Stimulated activated naive CD8-positive, alpha-beta T cell treated with anti-CD3 and anti-CD28 coated beads, Interleukin-15, amount 100 ng/mL, for 72 hours (primary cell): ENCODE data around the gene TBCD.

Experiments used
- ATAC-seq: fragments of 150-1000 bp; cut with Tn5 transposase; 2 replicates; pipeline ENCODE4 v1.10.0; 2021; ENCODE audit warnings: mild to moderate bottlenecking, moderate library complexity
- DNase-seq, 2 donors: peaks; one replicate each; pipeline ENCODE4 v3.0.0; 2021 to 2022
- H3K27ac Mint-ChIP-seq, 2 donors: one replicate each; pipeline ENCODE4 v1.8.0; 2022; ENCODE audit warnings: mild to moderate bottlenecking in 2 of 2, mixed read lengths in 2 of 2, moderate library complexity in 2 of 2
- H3K27me3 Mint-ChIP-seq: one replicate; pipeline ENCODE4 v1.8.0; 2022; ENCODE audit warnings: mixed read lengths
- H3K4me1 Mint-ChIP-seq: one replicate; pipeline ENCODE4 v1.8.0; 2022; ENCODE audit warnings: mild to moderate bottlenecking, mixed read lengths
- H3K4me3 Mint-ChIP-seq, 2 donors: one replicate each; pipeline ENCODE4 v1.8.0; 2022; ENCODE audit warnings: mild to moderate bottlenecking in 2 of 2, mixed read lengths in 2 of 2, moderate library complexity in 1 of 2
- H3K9me3 Mint-ChIP-seq, 2 donors: one replicate each; pipeline ENCODE4 v1.8.0; 2022; ENCODE audit warnings: mixed read lengths in 2 of 2

The TBCD gene

DNA sequence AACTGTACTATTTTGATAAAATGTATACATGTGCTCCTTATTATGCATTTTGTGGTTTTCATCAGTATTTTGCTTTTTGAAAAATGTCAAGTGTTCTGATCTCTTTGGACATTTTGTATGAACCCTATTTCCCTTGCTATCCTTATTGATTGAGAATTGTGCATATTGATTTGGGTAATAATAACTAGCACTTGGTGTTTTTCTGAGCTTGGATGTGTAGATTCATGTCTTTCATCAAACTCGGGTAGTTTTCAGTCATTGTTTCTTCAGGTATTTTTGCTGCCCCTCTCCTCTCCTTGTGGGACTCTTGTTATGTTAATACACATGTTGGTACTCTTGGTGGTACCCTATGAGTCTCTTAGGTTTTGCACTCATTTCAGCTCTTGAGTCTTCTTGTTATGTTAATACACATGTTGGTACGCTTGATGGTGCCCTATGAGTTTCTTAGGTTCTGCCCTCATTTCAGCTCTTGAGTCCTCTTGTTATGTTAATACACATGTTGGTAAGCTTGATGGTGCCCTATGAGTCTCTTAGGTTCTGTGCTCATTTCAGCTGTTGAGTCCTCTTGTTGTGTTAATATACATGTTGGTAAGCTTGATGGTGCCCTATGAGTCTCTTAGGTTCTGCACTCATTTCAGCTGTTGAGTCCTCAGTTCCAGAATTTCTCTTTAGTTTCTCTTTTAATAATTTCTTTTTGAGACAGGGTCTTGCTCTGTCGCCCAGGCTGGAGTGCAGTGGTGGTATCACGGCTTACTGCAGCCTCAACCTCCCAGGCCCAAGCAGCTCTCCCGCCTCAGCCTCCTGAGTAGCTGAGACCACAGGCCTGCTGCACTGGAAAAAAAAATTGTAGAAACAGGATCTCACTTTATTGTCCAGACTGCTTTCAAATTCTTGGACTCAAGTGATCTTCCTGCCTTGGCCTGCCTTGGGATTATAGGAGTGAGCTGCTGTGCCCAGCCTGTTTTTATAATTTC, 68.7 kb downstream of the TBCD start:
- Mint-ChIP-seq H3K4me3 (no peak overlapping the region), H3K27ac (no peak overlapping the region)

DNA sequence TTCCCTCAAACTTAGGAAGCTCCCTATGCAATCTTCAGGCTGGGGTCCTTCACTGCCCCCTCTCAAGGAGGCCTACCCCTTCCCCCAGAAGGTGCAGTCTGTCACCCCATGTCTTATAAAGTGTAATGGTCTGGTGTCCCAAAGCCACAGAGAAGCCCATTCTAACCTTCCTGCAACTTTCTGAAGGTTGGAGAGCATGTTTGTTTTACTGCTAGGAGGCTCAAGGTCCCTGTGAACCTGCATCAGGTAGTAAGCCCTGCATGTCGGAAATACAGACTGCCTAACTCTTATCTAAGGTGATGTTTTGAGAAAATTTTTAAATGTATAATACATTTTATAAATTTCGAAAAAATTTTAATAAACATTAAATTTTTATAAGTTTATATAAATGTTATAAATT, 69.7 kb downstream of the TBCD start:
- peaks cover 5 to 9% of the 10 kb centered on the region in 2 donors for H3K9me3 Mint-ChIP-seq
- ATAC-seq (no peak), DNase-seq (no peak)
- no peaks in the 10 kb centered on the region for H3K4me1 Mint-ChIP-seq
- H3K27ac Mint-ChIP-seq, result no peak overlapping the region
- no peaks in the 10 kb centered on the region for H3K27me3 Mint-ChIP-seq
- H3K4me3 Mint-ChIP-seq, result no peak overlapping the region

More for the DNA sequence above, 68.7 kb downstream of the TBCD start:
- H3K9me3 Mint-ChIP-seq, result peaks cover 5 to 9% of the 10 kb centered on the region in 2 donors
- H3K4me1 Mint-ChIP-seq, result peaks cover 4% of the 10 kb centered on the region
- DNase-seq (no peak), ATAC-seq (no peak)
- H3K27me3 Mint-ChIP-seq, result no peaks in the 10 kb centered on the region

DNA sequence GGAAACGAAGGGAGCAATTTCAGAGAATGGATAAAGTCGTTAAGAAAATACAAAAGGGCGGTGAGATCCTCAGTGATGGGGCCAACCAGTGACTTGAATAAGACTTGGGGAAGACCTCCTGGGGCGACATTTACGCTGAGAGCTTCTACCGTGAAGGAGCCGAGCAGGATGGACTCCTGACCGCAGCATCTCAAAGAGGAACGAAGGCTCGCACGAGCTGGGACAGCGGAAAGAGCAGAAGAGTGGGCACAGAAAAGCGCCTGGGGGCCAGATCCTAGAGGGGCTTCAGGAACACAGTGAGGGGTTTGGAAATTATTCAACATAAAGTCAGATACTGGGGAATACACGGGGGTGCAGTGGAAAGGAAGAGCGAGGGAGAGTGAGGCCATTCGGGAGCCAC, 70.4 kb downstream of the TBCD start:
- H3K27me3 Mint-ChIP-seq, result no peaks in the 10 kb centered on the region
- DNase-seq, result no peak
- H3K4me3 Mint-ChIP-seq, result no peak overlapping the region
- H3K27ac Mint-ChIP-seq, result peak overlapping the region in 1 of 2 donors; percentile 64
- peaks cover 5 to 9% of the 10 kb centered on the region in 2 donors for H3K9me3 Mint-ChIP-seq
- ATAC-seq, result no peak
- no peaks in the 10 kb centered on the region for H3K4me1 Mint-ChIP-seq

- H3K27ac Mint-ChIP-seq, result no peak overlapping the region
- H3K4me1 Mint-ChIP-seq, result no peaks in the 10 kb centered on the region
- H3K4me3 Mint-ChIP-seq, result no peak overlapping the region
- H3K27me3 Mint-ChIP-seq, result no peaks in the 10 kb centered on the region
- ATAC-seq, result no peak
- peaks cover 5 to 14% of the 10 kb centered on the region in 2 donors for H3K9me3 Mint-ChIP-seq
- DNase-seq, result no peak
Measured at GRCh38 chr17:82823004-82823403, 71.1 kb downstream of the TBCD start.

DNA sequence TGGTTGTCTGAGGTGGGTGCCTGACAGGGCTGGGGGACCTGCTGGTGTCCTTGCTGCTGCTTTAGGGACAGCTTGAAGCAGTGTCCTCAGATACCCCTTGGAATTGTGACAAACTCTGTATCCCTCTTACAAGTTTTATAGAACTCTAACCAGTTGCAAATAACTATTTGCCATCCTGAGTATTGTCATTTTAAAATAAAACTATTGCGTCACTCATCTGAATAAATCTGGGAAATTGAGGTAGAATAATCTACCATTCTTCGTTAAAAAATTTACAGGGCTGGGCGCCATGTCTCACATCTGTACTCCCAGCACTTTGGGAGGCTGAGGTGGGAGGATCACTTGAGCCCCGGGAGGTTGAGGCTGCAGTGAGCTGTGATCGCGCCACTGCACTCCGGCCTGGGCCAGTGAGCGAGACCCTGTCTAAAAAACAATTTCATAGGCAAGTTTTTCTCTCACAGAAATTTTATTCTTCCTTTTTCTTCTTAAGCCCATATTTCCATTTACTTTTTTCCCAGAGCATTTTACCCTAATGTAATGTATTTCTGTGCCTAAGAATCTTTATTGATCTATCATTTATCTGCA, 73.8 kb downstream of the TBCD start:
- Mint-ChIP-seq H3K27me3 (no peaks in the 10 kb centered on the region), H3K27ac (no peak overlapping the region), H3K9me3 (peaks cover under 1 to 16% of the 10 kb centered on the region in 2 donors), H3K4me3 (no peak overlapping the region), H3K4me1 (no peaks in the 10 kb centered on the region)
- ATAC-seq (no peak), DNase-seq (no peak)

DNA sequence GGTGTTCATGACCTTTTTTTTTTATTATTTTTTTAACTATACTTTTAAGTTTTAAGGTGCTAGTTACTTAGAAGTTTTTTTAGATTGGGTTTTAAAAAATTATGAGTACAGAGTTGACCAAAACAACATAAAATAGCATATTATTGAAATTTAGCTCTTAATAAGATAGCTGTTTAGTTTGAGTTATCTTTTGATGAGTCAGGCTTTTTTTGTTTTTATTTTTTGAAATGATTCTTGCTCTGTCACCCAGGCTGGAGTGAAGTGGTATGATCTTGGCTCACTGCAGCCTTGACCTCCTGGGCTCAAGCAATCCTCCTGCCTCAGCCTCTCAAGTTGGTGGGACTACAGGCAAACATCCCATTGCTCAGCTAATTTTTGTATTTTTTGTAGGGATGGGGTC, 74.3 kb downstream of the TBCD start:
- Mint-ChIP-seq H3K4me3 (no peak overlapping the region), H3K27ac (no peak overlapping the region), H3K27me3 (no peaks in the 10 kb centered on the region), H3K9me3 (peaks cover 0 to 13% of the 10 kb centered on the region in 2 donors), H3K4me1 (peaks cover under 1% of the 10 kb centered on the region)
- DNase-seq (no peak), ATAC-seq (no peak)

DNA sequence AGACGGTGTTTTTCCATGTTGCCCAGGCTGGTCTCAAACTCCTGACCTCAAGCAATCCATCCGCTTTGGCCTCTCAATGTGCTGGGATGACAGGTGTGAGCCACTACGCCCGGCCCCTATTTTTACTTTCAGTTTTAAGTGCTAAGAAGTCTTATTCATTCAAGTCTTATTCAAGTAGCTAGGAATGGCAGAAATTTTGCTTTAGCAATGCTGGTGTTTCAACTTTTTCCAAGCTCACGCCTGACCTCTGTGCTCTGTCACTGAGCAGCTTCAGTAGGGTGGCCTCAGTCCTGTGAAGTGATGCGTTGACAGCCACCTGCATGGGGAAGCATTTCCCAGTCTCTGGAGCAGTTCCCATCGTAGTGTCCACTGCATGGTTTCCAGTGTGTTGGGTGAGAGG, 75.1 kb downstream of the TBCD start:
- H3K4me3 Mint-ChIP-seq, result no peak overlapping the region
- DNase-seq (no peak), ATAC-seq (no peak)
- no peaks in the 10 kb centered on the region for H3K27me3 Mint-ChIP-seq
- H3K9me3 Mint-ChIP-seq, result peaks cover 0 to 13% of the 10 kb centered on the region in 2 donors
- H3K4me1 Mint-ChIP-seq, result peaks cover 6% of the 10 kb centered on the region
- H3K27ac Mint-ChIP-seq, result no peak overlapping the region

GRCh38 chr17:82828875-82829487, 77.1 kb downstream of the TBCD start:
- no peak for ATAC-seq
- Mint-ChIP-seq H3K9me3 (peaks cover 0 to 13% of the 10 kb centered on the region in 2 donors), H3K4me1 (peaks cover 6% of the 10 kb centered on the region), H3K27me3 (no peaks in the 10 kb centered on the region), H3K4me3 (no peak overlapping the region), H3K27ac (no peak overlapping the region)
- DNase-seq, result no peak

GRCh38 chr17:82830249-82830661, 78.4 kb downstream of the TBCD start:
- no peak for DNase-seq
- Mint-ChIP-seq H3K27me3 (no peaks in the 10 kb centered on the region), H3K27ac (no peak overlapping the region)

DNA sequence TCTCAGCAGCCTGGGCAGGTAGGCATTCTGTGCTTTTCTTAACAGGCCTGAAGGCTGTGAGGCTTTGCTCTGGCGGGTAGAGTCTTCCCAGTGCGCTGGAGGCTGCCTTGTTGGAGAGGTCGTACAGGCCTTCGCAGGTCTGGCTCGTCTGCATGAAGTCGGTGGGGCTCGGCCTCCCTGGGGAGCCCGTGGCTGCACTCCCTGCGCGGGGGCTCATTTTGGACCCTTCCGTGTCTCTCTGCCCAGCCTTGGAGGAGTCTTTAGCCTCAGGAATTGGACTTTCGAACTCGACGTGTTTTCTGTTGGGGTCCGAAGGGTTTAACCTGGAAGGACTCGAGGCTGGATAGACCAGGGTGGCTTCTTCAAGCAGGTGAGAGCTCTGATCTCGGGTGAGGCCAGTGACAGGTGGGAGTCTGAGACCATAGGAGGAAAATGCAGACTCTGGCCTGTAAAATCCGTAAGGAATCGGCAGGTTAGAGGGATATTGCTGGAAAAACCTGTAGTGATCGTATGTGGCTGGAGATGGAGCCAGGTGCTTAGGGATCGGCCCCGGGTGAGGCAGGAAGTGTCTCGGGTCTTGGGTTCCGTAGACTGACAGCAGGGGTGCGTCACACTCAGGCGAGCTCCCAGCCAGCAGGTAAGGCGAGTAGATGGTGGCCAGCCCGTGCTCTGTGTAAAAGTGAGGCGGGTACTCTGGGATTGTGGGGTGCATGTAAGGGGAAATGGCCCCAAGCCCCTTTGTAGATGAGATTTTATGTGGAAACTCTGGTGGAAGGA, 79.4 kb downstream of the TBCD start:
- Mint-ChIP-seq H3K27ac (peak overlapping the region in 1 of 2 donors; percentile 55), H3K9me3 (peaks cover 0 to 13% of the 10 kb centered on the region in 2 donors), H3K27me3 (no peaks in the 10 kb centered on the region), H3K4me3 (no peak overlapping the region), H3K4me1 (peaks cover 6% of the 10 kb centered on the region)
- DNase-seq (no peak), ATAC-seq (no peak)

More at GRCh38 chr17:82830249-82830661, 78.4 kb downstream of the TBCD start:
- Mint-ChIP-seq H3K4me3 (no peak overlapping the region), H3K9me3 (peaks cover 0 to 13% of the 10 kb centered on the region in 2 donors), H3K4me1 (peaks cover 6% of the 10 kb centered on the region)
- no peak for ATAC-seq

DNA sequence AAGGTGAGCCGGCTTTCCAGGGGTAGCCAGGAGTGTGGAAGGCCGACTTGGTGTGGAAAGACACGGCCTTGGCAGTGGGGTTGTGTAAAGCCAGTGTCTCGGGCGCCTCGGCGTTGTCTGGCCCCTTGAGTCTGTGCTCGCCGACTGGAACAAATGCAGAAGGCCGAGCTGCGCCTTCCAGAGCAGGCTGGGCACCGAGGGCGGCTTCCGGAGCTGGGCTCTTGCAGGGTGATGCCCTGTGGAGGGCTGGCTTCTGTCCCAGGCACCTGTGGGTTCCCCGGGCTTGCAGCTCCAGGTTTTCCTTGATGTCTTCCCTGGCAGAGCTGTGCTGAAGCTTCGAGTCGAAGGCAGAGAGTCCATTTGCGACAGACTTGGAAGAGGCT, 79.9 kb downstream of the TBCD start:
- DNase-seq (no peak), ATAC-seq (no peak)
- Mint-ChIP-seq H3K9me3 (peaks cover 0 to 13% of the 10 kb centered on the region in 2 donors), H3K4me3 (no peak overlapping the region), H3K27ac (peak overlapping the region in 1 of 2 donors; percentile 21), H3K27me3 (no peaks in the 10 kb centered on the region), H3K4me1 (peaks cover 6% of the 10 kb centered on the region)

DNA sequence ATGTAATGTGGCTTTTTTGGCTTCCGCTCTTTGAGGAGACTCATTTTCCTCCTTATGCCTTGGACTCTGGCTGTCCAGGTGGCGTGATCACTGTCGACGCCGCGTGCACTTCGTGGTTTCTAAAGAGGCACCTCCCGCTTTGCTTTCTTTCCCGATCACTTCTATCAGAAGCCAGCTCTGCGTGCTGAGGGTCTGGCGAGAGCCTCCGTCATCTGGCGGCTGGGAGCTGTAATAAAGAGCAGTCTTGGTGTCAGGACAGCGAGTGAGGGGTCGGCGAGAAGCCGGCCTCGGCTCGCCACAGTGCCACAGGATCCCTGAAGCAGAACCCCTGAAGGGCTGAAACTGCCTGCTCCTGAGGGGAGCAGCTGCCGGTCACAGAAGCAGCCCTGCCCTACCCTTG, 80.5 kb downstream of the TBCD start:
- H3K9me3 Mint-ChIP-seq, result peaks cover 0 to 13% of the 10 kb centered on the region in 2 donors
- peaks cover 6% of the 10 kb centered on the region for H3K4me1 Mint-ChIP-seq
- H3K27ac Mint-ChIP-seq, result peak overlapping the region; percentile 51 to 77
- H3K4me3 Mint-ChIP-seq, result no peak overlapping the region
- no peak for DNase-seq
- H3K27me3 Mint-ChIP-seq, result no peaks in the 10 kb centered on the region
- no peak for ATAC-seq

DNA sequence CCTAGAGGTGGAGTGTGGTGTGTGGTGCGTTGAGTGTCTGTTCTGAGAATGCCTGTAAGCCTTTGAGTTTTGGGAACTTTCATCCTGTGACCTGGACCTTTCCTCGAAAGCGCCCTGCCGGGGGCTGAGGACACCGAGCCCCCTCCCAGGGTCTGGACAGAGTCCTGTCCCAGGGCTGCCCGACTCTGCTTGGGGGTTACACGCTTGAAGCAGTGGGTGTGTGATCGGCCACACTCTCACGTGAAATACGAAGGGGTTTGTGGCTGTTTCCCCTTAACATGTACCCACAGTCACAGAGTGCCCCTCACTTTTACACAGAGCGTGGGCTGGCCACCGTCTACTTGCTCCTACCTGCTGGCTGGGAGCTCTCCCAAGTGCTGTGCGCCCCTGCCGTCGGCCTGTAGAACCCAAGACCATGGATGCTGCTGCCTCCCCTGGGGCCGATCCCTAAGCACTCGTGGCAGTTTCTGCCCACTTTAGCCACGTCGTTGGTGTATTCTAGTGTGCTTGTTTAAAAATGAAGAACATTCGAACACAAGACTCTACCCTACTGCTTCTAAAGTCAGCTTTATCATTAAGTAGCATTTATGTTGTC, 81.1 kb downstream of the TBCD start:
- no peak for DNase-seq
- H3K4me3 Mint-ChIP-seq, result no peak overlapping the region
- peaks cover 6% of the 10 kb centered on the region for H3K4me1 Mint-ChIP-seq
- H3K9me3 Mint-ChIP-seq, result peaks cover 0 to 9% of the 10 kb centered on the region in 2 donors
- no peaks in the 10 kb centered on the region for H3K27me3 Mint-ChIP-seq
- ATAC-seq, result no peak
- peak overlapping the region; percentile 51 to 77 for H3K27ac Mint-ChIP-seq

DNA sequence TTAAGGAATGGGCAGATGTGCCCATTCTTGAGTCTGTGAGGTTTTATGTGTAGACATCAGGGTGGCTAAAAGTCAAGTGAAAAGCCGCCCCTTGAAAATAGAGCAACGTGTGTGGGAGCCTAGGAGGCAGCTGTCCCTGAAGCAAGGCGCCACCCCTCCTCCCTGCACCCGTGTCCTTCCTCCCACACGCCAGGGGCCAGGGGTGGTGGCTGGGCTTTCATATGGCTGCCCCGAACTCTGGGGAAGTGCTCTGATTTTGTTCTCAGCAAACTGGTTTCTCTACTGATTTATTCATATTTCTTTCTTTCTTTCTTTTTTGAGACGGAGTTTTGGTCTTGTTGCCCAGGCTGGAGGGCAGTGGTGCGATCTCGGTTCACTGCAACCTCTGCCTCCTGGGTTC, 83.3 kb downstream of the TBCD start:
- Mint-ChIP-seq H3K27ac (peak overlapping the region in 1 of 2 donors; percentile 92), H3K27me3 (no peaks in the 10 kb centered on the region), H3K4me1 (peaks cover 6% of the 10 kb centered on the region), H3K9me3 (no peaks in the 10 kb centered on the region), H3K4me3 (no peak overlapping the region)
- ATAC-seq (no peak), DNase-seq (no peak)
